GM19455 (cell line): Measurements from ENCODE around the gene DMRTB1.

Experiments
- ATAC-seq: cut with Tn5 transposase; IDR thresholded peaks from one replicate; pipeline ENCODE4 v1.9.1; 2021; ENCODE audit not compliant: unreplicated experiment

Gene DMRTB1

GRCh38 chr1:53462769-53463501 lies 3.7 kb downstream of the DMRTB1 start:
- no peak for ATAC-seq

- no peak for ATAC-seq
Observed at GRCh38 chr1:53463961-53464899, 5.0 kb downstream of the DMRTB1 start.

- no peak for ATAC-seq
Observed at GRCh38 chr1:53465023-53465957, 6.1 kb downstream of the DMRTB1 start.

GRCh38 chr1:53467391-53467790 lies 8.2 kb downstream of the DMRTB1 start:
- ATAC-seq = no peak

- no peak for ATAC-seq
Observed at GRCh38 chr1:53468374-53468773, 9.2 kb downstream of the DMRTB1 start.

GRCh38 chr1:53469373-53469772 lies 10.2 kb downstream of the DMRTB1 start:
- ATAC-seq = no peak

- no peak for ATAC-seq
Observed at GRCh38 chr1:53470155-53470554, 11.0 kb downstream of the DMRTB1 start.

GRCh38 chr1:53470584-53470983 lies 11.4 kb downstream of the DMRTB1 start:
- no peak for ATAC-seq

GRCh38 chr1:53471000-53471399 lies 11.8 kb downstream of the DMRTB1 start:
- ATAC-seq = no peak

- no peak for ATAC-seq
Observed at GRCh38 chr1:53473463-53473862, 14.3 kb downstream of the DMRTB1 start.

- no peak for ATAC-seq
Observed at GRCh38 chr1:53475664-53476063, 16.5 kb downstream of the DMRTB1 start.

- no peak for ATAC-seq
Observed at GRCh38 chr1:53476579-53476978, 17.4 kb downstream of the DMRTB1 start.

GRCh38 chr1:53477651-53478501 lies 18.7 kb downstream of the DMRTB1 start:
- no peak for ATAC-seq

- no peak for ATAC-seq
Observed at GRCh38 chr1:53478502-53478818, 19.3 kb downstream of the DMRTB1 start.

GRCh38 chr1:53480678-53481077 lies 21.5 kb downstream of the DMRTB1 start:
- ATAC-seq = no peak

GRCh38 chr1:53481456-53481855 lies 22.3 kb downstream of the DMRTB1 start:
- no peak for ATAC-seq

- ATAC-seq = no peak
Observed at GRCh38 chr1:53482441-53483153, 23.4 kb downstream of the DMRTB1 start.

GRCh38 chr1:53483170-53483569 lies 24.0 kb downstream of the DMRTB1 start:
- no peak for ATAC-seq

GRCh38 chr1:53483656-53484055 lies 24.5 kb downstream of the DMRTB1 start:
- ATAC-seq = no peak
